Fibroblast of the aortic adventitia (primary cell): ENCODE measurements around the gene CEL. TPM values are rescaled to one million over a fixed set of nuclear protein-coding genes. Genes with fewer than 3 reads are reported as not detected.
"Not testable (repeated sequence)": the region's sequence is repeated elsewhere in the genome, so short reads cannot be mapped to it uniquely, and the experiment has no call there.

Experiments
- DNase-seq: peaks from one replicate; pipeline ENCODE4 v3.0.0-alpha.2; 2010; ENCODE audit warnings: low read depth
- H3K4me3 ChIP-seq: 2 replicates; pipeline ENCODE4 v1.5.1; 2011; ENCODE audit warnings: low read depth, mild to moderate bottlenecking, control low read depth, low read length, moderate library complexity
- total RNA-seq: library from RNA; depleted of rRNA; stranded (reverse); fragments of >200 nt; gene quantifications from 2 replicates; pipeline ENCODE4 v1.2.3, GENCODE V29; 2012; ENCODE audit warnings: low replicate concordance
- TF ChIP-seq, protein P1 (sequence below): IDR thresholded peaks from 2 replicates; pipeline ENCODE4 v1.5.1; 2011; ENCODE audit warnings: mild to moderate bottlenecking, low read length, control low read depth, inconsistent platforms; ENCODE audit not compliant: insufficient read depth

The CEL gene
- total RNA-seq, result 0.27 TPM in 1 of 2 replicates, not detected in the other

DNA sequence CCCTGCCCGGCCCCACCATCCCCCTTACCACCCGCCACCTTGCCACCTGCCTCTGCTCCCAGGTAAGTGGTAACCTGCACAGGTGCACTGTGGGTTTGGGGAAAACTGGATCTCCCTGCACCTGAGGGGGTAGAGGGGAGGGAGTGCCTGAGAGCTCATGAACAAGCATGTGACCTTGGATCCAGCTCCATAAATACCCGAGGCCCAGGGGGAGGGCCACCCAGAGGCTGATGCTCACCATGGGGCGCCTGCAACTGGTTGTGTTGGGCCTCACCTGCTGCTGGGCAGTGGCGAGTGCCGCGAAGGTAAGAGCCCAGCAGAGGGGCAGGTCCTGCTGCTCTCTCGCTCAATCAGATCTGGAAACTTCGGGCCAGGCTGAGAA lies at the start of gene CEL:
TSS of gene CEL (plus strand) at position 218 of the 382 bp plus-strand sequence. CDS start at position 240, 22 bp downstream.
- DNase-seq, H3K4me3 ChIP-seq: not testable (repeated sequence)

DNA sequence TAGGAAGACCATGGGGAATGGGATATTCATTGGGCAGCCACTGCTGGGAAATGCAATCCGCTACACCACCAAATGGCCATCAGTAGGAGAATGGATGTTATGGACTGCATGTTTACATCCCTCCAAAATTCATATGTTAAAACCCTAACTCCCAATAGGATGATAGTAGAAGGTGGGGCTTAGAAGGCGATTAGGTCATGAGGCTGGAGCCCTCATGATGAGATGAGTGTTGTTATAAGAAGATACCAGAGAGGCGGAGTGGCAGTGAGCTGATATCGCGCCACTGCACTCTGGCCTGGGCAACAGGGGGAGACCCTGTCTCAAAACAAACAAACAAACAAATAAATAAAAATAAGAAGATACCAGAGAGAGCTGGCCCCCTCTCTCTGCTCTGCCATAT lies 47.1 kb upstream of the CEL start:
- DNase-seq, result no peak
- no peak overlapping the region for H3K4me3 ChIP-seq
- TF ChIP-seq, protein P1, sequence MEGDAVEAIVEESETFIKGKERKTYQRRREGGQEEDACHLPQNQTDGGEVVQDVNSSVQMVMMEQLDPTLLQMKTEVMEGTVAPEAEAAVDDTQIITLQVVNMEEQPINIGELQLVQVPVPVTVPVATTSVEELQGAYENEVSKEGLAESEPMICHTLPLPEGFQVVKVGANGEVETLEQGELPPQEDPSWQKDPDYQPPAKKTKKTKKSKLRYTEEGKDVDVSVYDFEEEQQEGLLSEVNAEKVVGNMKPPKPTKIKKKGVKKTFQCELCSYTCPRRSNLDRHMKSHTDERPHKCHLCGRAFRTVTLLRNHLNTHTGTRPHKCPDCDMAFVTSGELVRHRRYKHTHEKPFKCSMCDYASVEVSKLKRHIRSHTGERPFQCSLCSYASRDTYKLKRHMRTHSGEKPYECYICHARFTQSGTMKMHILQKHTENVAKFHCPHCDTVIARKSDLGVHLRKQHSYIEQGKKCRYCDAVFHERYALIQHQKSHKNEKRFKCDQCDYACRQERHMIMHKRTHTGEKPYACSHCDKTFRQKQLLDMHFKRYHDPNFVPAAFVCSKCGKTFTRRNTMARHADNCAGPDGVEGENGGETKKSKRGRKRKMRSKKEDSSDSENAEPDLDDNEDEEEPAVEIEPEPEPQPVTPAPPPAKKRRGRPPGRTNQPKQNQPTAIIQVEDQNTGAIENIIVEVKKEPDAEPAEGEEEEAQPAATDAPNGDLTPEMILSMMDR, result no peak

DNA sequence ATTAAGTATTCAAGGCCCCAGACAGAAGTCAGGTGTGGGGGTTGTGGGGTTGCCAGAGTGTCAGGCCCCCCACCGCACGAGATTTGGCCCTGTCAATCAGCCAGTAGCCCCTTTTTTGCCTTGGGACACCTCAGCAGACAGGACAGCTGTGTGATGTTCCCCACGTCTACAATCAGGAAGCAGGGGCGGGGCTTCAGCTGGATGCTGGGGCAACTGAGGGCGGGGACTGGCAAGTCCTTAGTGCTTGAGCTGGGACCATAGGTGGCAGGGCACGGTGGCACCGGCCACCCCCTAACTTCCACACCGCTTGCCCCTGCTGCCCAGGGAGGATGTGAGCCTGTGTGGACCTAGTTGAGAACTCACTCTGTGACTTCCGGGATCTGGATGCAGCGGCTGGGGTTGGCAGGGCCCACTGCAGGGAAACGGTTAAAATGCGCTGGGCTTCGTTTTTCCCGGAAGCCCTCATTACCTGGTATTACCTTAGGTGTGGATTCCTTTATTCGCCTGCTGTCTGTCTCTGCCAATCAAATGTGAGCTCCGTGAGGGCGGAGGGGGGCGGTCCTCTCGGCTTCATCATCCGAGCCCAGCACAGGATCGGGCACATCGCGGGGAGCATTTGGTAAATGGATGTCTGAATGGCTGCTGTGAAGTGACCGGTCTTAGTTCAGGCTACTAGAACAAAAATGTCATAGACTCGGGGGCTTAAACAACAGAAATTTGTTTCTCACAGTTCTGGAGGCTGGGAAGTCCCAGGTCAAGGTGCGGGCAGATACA lies 38.5 kb upstream of the CEL start:
- DNase-seq, result no peak
- TF ChIP-seq, protein P1, result no peak
- no peak overlapping the region for H3K4me3 ChIP-seq

DNA sequence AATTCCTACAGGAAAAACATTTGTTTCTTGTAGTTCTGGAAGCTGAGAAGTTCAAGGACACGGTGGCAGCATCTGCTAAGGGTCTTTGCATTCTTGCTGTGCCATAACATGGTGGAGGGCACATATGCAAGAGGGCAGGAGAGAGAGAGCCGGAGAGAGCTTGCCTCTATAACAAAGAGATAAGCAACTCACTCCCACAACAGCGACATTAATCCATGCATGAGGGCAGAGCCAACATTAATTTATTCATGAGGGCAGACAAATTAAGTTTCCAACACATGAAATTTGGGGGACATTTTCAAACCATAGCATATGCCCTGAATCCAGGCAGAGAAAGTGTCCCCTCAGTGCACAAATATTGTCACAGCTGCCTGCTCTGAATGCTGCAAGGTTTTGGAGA lies 35.4 kb upstream of the CEL start:
- no peak overlapping the region for H3K4me3 ChIP-seq
- TF ChIP-seq, protein P1, result no peak
- DNase-seq, result no peak

DNA sequence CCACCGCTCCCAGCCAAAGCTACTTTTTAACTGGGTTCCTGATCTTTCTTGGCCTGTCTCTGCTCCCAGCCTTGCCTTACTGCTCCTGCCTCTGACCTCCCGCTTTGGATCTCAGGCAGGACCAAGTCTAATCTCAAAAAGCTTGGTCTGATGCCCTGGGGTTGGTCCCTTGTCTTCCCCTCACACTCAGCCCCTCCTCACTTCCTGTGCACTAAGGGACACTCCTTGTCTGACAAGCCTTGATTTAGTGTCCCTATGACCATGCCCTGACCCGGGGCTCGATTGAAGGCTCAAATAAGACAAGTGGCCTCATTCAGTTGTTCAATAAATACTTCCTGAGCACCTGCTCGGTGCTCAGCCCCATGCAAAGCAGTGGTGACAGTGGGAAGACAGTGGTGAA lies 34.6 kb upstream of the CEL start:
- H3K4me3 ChIP-seq, result no peak overlapping the region
- TF ChIP-seq, protein P1, result no peak
- DNase-seq, result no peak

DNA sequence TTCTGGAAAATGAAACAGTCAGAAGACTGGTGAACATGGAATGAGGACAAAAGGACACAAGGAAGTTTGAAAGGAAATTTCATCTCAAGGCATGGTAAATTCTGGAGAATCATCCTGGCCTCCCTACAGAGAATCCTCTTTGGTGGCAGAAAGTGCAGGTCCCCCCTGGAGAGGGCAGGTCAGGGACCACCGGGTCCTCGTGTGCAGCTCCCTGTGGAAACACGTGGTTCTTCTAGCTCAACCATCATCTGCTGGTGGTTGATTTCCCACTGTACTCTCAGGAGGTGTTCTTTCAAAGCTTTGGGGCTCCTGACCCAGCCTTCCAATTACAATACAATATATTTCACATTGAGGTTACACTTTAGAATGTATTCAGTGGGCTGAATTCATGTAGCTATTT lies 33.6 kb upstream of the CEL start:
- H3K4me3 ChIP-seq, result no peak overlapping the region
- TF ChIP-seq, protein P1, result no peak
- DNase-seq, result no peak

DNA sequence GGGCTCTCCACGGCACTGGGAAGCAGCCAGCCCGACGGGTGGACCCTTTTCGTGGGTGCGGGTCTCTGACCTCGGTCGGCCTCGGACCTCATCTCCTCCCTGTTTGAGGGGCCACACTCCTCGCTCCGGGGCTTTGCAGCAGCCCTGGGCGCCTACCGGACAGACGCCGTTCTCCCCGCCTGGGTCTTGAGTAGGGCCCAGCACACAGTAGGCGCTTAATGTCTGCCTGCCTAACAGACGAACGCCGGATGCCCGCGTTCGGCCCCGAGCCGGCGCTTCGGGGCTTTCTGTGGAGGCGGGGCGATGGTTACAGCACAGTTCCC lies 31.8 kb upstream of the CEL start:
- peak overlapping the region; percentile 90 for H3K4me3 ChIP-seq
- DNase-seq, result no peak
- TF ChIP-seq, protein P1, result no peak
